Astrocyte of the cerebellum (primary cell): ENCODE data around the gene RNF207.

Experiments used
- DNase-seq: peaks from one replicate; pipeline ENCODE4 v3.0.0-alpha.2; 2011; ENCODE audit warnings: low read depth
- H3K4me3 ChIP-seq: 2 replicates; pipeline ENCODE4 v1.5.1; 2011; ENCODE audit warnings: mild to moderate bottlenecking, low read depth, low read length, moderate library complexity
- CTCF ChIP-seq: IDR thresholded peaks from 2 replicates; pipeline ENCODE4 v1.5.1; 2012; ENCODE audit warnings: low read length, low read depth, moderate library complexity, mild to moderate bottlenecking; ENCODE audit errors: missing control alignments
- in situ Hi-C: cut with HindIII; loops from 2 replicates; pipeline ENCODE4 v1.10.0; 2017; ENCODE audit warnings: low sequenced_read_pairs

Gene RNF207

GRCh38 chr1:6262555-6263420, 56.9 kb downstream of the RNF207 start:
- no peak for TF ChIP-seq CTCF
- no peak for DNase-seq
- in situ Hi-C loops: loop anchor here (5.0 kb wide), 1 partner anchor 70 kb away; no protein-coding TSS in a partner anchor
- no peak overlapping the region for H3K4me3 ChIP-seq

- H3K4me3 ChIP-seq: no peak overlapping the region
- DNase-seq: no peak
- no peak for TF ChIP-seq CTCF
- in situ Hi-C loops: loop anchor here (5.0 kb wide), 1 partner anchor 69 kb away; no protein-coding TSS in a partner anchor
These were observed 57.8 kb downstream of the RNF207 start for GRCh38 chr1:6263716-6264115.

- TF ChIP-seq CTCF: no peak
- in situ Hi-C loops: no loop called here
- no peak overlapping the region for H3K4me3 ChIP-seq
- no peak for DNase-seq
These were observed 59.2 kb downstream of the RNF207 start for GRCh38 chr1:6265151-6265550.

GRCh38 chr1:6266641-6267040, 60.7 kb downstream of the RNF207 start:
- no peak for TF ChIP-seq CTCF
- in situ Hi-C loops: no loop called here
- DNase-seq: no peak
- no peak overlapping the region for H3K4me3 ChIP-seq

GRCh38 chr1:6267686-6268322, 61.9 kb downstream of the RNF207 start:
- DNase-seq: no peak
- TF ChIP-seq CTCF: no peak
- in situ Hi-C loops: no loop called here

GRCh38 chr1:6268415-6268814, 62.5 kb downstream of the RNF207 start:
- peak; percentile 13 for TF ChIP-seq CTCF
- no peak overlapping the region for H3K4me3 ChIP-seq
- DNase-seq: no peak
- in situ Hi-C loops: no loop called here

More at GRCh38 chr1:6267686-6268322, 61.9 kb downstream of the RNF207 start:
- no peak overlapping the region for H3K4me3 ChIP-seq
